GM12878 (cell line): ENCODE measurements around the gene PINK1.

Source experiments
- CHD1 ChIP-seq: IDR thresholded peaks from 2 replicates; pipeline ENCODE4 v1.6.1; 2012; ENCODE audit warnings: low read depth, low read length, improper control_type of control experiment
- ETV6 ChIP-seq, 2 experiments: fragments of 450-650 bp in 1 of 2; IDR thresholded peaks in 1 of 2; conservative IDR thresholded peaks in 1 of 2; 2 replicates each; pipeline ENCODE4 v1.6.1; 2014; ENCODE audit warnings: antibody characterized with exemption in 1 of 2, borderline replicate concordance in 1 of 2, low read depth in 1 of 2, mild to moderate bottlenecking in 1 of 2, moderate library complexity in 1 of 2
- FOS ChIP-seq: IDR thresholded peaks from 3 replicates; pipeline ENCODE4 v1.6.1; 2011; ENCODE audit warnings: borderline replicate concordance; ENCODE audit not compliant: insufficient read length; ENCODE audit errors: extremely low read depth
- FOXM1 ChIP-seq: IDR thresholded peaks from 2 replicates; pipeline ENCODE4 v1.6.1; 2012; ENCODE audit warnings: low read depth, mild to moderate bottlenecking, inconsistent platforms, low read length, moderate library complexity
- MEF2A ChIP-seq: IDR thresholded peaks from 2 replicates; pipeline ENCODE4 v1.6.1; 2011; ENCODE audit warnings: low read depth, mild to moderate bottlenecking, low read length, moderate library complexity; ENCODE audit not compliant: insufficient read depth
- NFXL1 ChIP-seq: fragments of 450-650 bp; IDR thresholded peaks from 2 replicates; pipeline ENCODE4 v1.6.1; 2017; ENCODE audit warnings: antibody characterized with exemption, mild to moderate bottlenecking, borderline replicate concordance
- RFX5 ChIP-seq: IDR thresholded peaks from 2 replicates; pipeline ENCODE4 v1.6.1; 2011; ENCODE audit warnings: low read depth, low read length, improper control_type of control experiment
- SRF ChIP-seq, 2 experiments: IDR thresholded peaks; 2 replicates each; pipeline ENCODE4 v1.6.1; 2011; ENCODE audit warnings: low read depth in 2 of 2, low read length in 2 of 2, mild to moderate bottlenecking in 1 of 2, moderate library complexity in 1 of 2
- ZSCAN29 ChIP-seq: fragments of 450-650 bp; IDR thresholded peaks from 2 replicates; pipeline ENCODE4 v1.6.1; 2017; ENCODE audit warnings: mild to moderate bottlenecking, moderate library complexity
- TF ChIP-seq, protein P1 (sequence below), 3 experiments: IDR thresholded peaks in 2 of 3; conservative IDR thresholded peaks in 1 of 3; 2 replicates each; pipeline ENCODE4 v1.5.1; 2011; ENCODE audit warnings: low read depth in 3 of 3, low read length in 3 of 3, mild to moderate bottlenecking in 3 of 3, control low read depth in 2 of 3, moderate library complexity in 2 of 3, inconsistent platforms in 1 of 3, mixed read lengths in 1 of 3; ENCODE audit not compliant: control insufficient read depth in 2 of 3, insufficient read depth in 1 of 3; ENCODE audit errors: extremely low read depth in 1 of 3
- TF ChIP-seq, protein P2 (sequence below): IDR thresholded peaks from 2 replicates; pipeline ENCODE4 v1.6.1; 2011; ENCODE audit warnings: low read depth, mild to moderate bottlenecking, low read length, moderate library complexity, borderline replicate concordance; ENCODE audit errors: extremely low read depth

DNA sequence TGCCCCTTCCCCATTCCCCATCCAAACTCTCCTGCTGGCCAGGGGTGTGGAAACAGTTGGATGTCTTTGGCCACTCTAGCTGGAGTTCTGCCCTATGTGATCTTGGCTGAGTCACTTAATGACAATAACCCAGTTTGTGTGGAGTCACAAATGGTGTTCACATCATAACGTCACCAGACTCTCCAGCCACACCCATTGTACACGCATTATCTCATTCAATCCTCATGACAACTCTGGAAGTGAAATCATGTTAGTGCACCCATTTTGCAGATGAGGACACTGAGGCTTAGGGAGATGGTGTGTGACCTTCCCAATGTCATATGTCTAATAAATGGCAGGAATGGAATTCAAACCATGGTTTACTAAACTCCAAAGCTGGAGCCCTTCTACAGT lies 45.6 kb upstream of the PINK1 start:
- TF ChIP-seq, protein P1, sequence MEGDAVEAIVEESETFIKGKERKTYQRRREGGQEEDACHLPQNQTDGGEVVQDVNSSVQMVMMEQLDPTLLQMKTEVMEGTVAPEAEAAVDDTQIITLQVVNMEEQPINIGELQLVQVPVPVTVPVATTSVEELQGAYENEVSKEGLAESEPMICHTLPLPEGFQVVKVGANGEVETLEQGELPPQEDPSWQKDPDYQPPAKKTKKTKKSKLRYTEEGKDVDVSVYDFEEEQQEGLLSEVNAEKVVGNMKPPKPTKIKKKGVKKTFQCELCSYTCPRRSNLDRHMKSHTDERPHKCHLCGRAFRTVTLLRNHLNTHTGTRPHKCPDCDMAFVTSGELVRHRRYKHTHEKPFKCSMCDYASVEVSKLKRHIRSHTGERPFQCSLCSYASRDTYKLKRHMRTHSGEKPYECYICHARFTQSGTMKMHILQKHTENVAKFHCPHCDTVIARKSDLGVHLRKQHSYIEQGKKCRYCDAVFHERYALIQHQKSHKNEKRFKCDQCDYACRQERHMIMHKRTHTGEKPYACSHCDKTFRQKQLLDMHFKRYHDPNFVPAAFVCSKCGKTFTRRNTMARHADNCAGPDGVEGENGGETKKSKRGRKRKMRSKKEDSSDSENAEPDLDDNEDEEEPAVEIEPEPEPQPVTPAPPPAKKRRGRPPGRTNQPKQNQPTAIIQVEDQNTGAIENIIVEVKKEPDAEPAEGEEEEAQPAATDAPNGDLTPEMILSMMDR (IDR thresholded peaks at IDR 0.05 in 2 of 3, conservative IDR thresholded peaks at IDR 0.05 in 1 of 3; ENCODE audit: control insufficient read depth in 2 of 3, extremely low read depth in 1 of 3, insufficient read depth in 1 of 3, low read depth in 3 of 3, low read length in 3 of 3) = no peak
- TF ChIP-seq ETV6 (conservative IDR thresholded peaks at IDR 0.05 in 1 of 2, IDR thresholded peaks at IDR 0.05 in 1 of 2; ENCODE audit: borderline replicate concordance in 1 of 2, low read depth in 1 of 2) (no peak), RFX5 (no peak), SRF (IDR thresholded peaks at IDR 0.05; ENCODE audit: low read depth in 2 of 2, low read length in 2 of 2) (no peak), NFXL1 (no peak), FOS (no peak), MEF2A (no peak), CHD1 (no peak), ZSCAN29 (no peak), FOXM1 (no peak)
- TF ChIP-seq, protein P2, sequence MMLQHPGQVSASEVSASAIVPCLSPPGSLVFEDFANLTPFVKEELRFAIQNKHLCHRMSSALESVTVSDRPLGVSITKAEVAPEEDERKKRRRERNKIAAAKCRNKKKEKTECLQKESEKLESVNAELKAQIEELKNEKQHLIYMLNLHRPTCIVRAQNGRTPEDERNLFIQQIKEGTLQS = no peak
